Measurements from ENCODE around the gene VIPAS39. TPM values are rescaled to one million over a fixed set of nuclear protein-coding genes. Genes with fewer than 3 reads are reported as not detected.

Gene VIPAS39
- total RNA-seq, 1 donor from 2014 or later, result 21.9 TPM

DNA sequence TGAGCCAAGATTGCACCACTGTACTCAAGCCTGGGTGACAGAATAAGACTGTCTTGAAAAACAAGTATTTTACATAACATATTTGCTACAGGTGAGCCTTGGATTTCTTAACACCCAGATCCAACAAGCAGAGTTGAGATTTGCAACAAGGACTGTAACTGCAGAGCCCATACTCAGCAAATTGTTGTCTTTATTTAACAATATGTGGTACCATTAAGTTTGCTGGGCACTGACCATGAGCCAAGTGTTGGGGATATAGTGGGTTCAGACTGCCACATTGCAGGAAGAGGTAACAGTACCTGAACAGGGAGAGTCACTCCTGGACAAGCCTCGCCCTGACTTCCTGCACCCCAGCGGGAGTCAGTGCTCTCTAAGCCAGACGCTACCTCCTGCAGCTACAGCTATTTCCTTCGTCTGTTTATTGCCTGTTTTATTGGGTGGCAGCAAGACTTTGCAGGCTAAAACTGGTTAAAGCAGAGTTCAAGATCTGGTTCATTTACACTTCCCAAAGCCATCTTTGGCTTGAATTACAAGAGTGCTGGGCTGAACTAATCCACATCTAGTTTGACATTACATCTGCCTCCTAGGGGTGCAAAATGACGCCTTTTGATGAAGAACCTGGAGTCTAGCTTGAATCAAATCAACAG, 12.9 kb upstream of the VIPAS39 start:
- no peak for DNase-seq (ENCODE audit: extremely low spot score in 2 of 2)

DNA sequence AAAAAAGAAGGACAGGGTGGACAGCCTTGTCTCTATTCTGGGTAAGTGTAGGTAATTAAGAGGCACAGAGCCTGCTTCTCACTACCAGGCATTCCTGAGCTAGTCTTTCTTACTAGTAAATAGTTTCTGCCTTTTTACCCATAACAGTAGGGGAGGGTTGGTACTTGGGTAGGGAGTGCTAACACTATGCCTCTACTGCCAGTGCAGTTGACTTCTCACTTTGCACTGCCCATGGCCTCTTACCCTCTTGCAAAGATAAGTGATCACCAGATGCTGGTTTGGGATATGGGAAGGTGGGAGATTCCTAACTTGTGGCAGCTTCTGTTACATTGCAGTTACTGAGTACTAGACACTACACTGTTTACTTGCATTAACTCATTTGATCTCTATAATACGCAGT, 12.1 kb upstream of the VIPAS39 start:
- Histone ChIP-seq H3K4me3 (no peak overlapping the region), H3K27me3 (no peaks in the 10 kb centered on the region), H3K36me3 (peaks cover 0 to 50% of the 10 kb centered on the region in 2 donors), H3K4me1 (no peaks in the 10 kb centered on the region), H3K27ac (no peak overlapping the region), H3K9me3 (no peaks in the 10 kb centered on the region)
- no peak for DNase-seq (ENCODE audit: extremely low spot score in 2 of 2)
- no peak for TF ChIP-seq POLR2AphosphoS5 (IDR thresholded peaks at IDR 0.05; ENCODE audit: insufficient read depth in 1 of 2, low read depth in 1 of 2)
- TF ChIP-seq POLR2A (IDR thresholded peaks at IDR 0.05), result no peak
- no peak for TF ChIP-seq CTCF (IDR thresholded peaks at IDR 0.05)
- intact Hi-C loops (cut with DNase I), result no loop called here

More for the DNA sequence above, 12.9 kb upstream of the VIPAS39 start:
- Histone ChIP-seq H3K27me3 (no peaks in the 10 kb centered on the region), H3K4me1 (no peaks in the 10 kb centered on the region), H3K9me3 (no peaks in the 10 kb centered on the region), H3K36me3 (peaks cover 0 to 42% of the 10 kb centered on the region in 2 donors), H3K27ac (no peak overlapping the region), H3K4me3 (no peak overlapping the region)
- TF ChIP-seq POLR2A (IDR thresholded peaks at IDR 0.05) (no peak), POLR2AphosphoS5 (IDR thresholded peaks at IDR 0.05; ENCODE audit: insufficient read depth in 1 of 2, low read depth in 1 of 2) (no peak)
- intact Hi-C loops (cut with DNase I), result no loop called here

- TF ChIP-seq POLR2A (IDR thresholded peaks at IDR 0.05), result no peak
- no peak for TF ChIP-seq CTCF (IDR thresholded peaks at IDR 0.05)
- TF ChIP-seq POLR2AphosphoS5 (IDR thresholded peaks at IDR 0.05; ENCODE audit: insufficient read depth in 1 of 2, low read depth in 1 of 2), result no peak
- Histone ChIP-seq H3K4me3 (no peak overlapping the region), H3K27me3 (no peaks in the 10 kb centered on the region), H3K9me3 (no peaks in the 10 kb centered on the region), H3K36me3 (peaks cover 0 to 55% of the 10 kb centered on the region in 2 donors), H3K27ac (no peak overlapping the region), H3K4me1 (no peaks in the 10 kb centered on the region)
- intact Hi-C loops (cut with DNase I), result no loop called here
- no peak for DNase-seq (ENCODE audit: extremely low spot score in 2 of 2)
These were observed 11.7 kb upstream of the VIPAS39 start for GRCh38 chr14:77469067-77469505.

DNA sequence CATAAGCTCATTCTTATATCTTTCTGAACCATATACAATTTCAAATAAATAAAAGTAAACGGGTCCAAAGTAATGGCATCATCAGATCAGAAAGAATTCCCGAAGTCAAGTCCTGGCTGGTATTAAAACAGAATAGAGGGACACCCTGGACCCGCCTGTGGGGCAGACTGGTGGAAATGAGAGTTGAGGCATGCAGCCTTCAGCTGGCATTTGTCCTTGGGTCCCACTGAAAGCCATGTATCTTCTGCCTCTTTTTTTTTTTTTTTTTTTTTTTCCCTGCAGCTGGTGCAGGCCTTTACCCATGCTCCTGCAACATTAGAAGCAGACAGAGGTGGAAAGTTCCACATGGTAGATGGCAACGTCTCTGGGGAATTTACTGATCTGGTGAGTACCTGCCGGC, 10.4 kb upstream of the VIPAS39 start:
- H3K4me1 ChIP-seq, result no peaks in the 10 kb centered on the region
- no peaks in the 10 kb centered on the region for H3K27me3 ChIP-seq
- DNase-seq (ENCODE audit: extremely low spot score in 2 of 2), result no peak
- H3K27ac ChIP-seq, result no peak overlapping the region
- TF ChIP-seq POLR2A (IDR thresholded peaks at IDR 0.05) (no peak), CTCF (IDR thresholded peaks at IDR 0.05) (no peak), POLR2AphosphoS5 (IDR thresholded peaks at IDR 0.05; ENCODE audit: insufficient read depth in 1 of 2, low read depth in 1 of 2) (no peak)
- H3K9me3 ChIP-seq, result no peaks in the 10 kb centered on the region
- H3K4me3 ChIP-seq, result no peak overlapping the region
- intact Hi-C loops (cut with DNase I), result no loop called here
- peaks cover 0 to 67% of the 10 kb centered on the region in 2 donors for H3K36me3 ChIP-seq

DNA sequence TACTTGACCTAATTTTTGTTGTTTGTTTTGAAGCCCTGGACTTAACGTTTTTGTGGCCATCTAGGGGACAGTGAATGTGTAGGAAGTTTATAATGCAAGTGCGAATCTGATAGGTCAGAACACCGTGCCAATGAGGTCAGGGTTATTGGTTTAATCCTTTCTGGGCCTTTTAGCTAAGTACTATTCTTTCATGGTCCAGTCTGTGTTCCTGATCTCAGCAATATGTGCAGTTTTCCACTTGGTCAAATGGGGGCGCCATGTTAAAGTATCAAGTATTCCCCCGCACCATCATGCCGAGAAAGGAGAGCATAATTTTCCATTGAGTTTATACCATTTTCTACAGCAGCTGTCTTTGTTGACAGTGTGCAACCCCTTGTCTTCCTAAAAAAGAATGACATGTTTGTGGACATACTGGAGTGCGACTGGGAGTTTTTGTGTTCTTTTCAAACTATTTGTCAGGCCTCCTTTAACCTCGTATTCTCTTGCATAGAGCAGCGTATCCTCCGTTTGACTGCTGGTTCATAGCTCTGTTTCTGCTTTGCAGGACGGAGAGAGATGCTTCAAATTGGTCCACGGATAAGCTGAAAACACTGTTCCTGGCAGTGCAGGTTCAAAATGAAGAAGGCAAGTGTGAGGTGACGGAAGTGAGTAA, 1.8 kb upstream of the VIPAS39 start:
- Histone ChIP-seq H3K27me3 (no peaks in the 10 kb centered on the region), H3K4me3 (peak overlapping the region; percentile 59 to 91), H3K9me3 (no peaks in the 10 kb centered on the region), H3K36me3 (peaks cover 0 to 47% of the 10 kb centered on the region in 2 donors), H3K4me1 (peaks cover 31% of the 10 kb centered on the region), H3K27ac (peak overlapping the region; percentile 99)
- TF ChIP-seq POLR2AphosphoS5 (IDR thresholded peaks at IDR 0.05; ENCODE audit: insufficient read depth in 1 of 2, low read depth in 1 of 2) (no peak), CTCF (IDR thresholded peaks at IDR 0.05) (peak in 1 of 3 experiments; percentile 40)
- intact Hi-C loops (cut with DNase I), result no loop called here
- no peak for DNase-seq (ENCODE audit: extremely low spot score in 2 of 2)
